ENCODE data around the gene ZFP1.
"Not testable (repeated sequence)": the region's sequence is repeated elsewhere in the genome, so short reads cannot be mapped to it uniquely, and the experiment has no call there.

The ZFP1 gene

GRCh38 chr16:75205438-75205837 is 57.1 kb downstream of the ZFP1 start:
- DNase-seq = not testable (repeated sequence)

GRCh38 chr16:75205961-75206748 is 57.8 kb downstream of the ZFP1 start:
- not testable (repeated sequence) for DNase-seq

- no peak for DNase-seq
Observed at GRCh38 chr16:75206749-75207451, 58.6 kb downstream of the ZFP1 start, which contains the start of gene CTRB2. Gene CTRB2, minus strand, starts transcription at chr16:75207161. Its CDS starts 20 bp downstream, at chr16:75207141.

GRCh38 chr16:75207831-75208230 is 59.5 kb downstream of the ZFP1 start:
- DNase-seq = no peak

GRCh38 chr16:75208242-75208825 is 60.0 kb downstream of the ZFP1 start:
- DNase-seq = no peak

- no peak for DNase-seq
Observed at GRCh38 chr16:75208861-75209505, 60.7 kb downstream of the ZFP1 start.

GRCh38 chr16:75209514-75209913 is 61.2 kb downstream of the ZFP1 start:
- not testable (repeated sequence) for DNase-seq

- DNase-seq = no peak
Observed at GRCh38 chr16:75209944-75210343, 61.6 kb downstream of the ZFP1 start.

GRCh38 chr16:75211286-75211685 is 63.0 kb downstream of the ZFP1 start:
- not testable (repeated sequence) for DNase-seq

GRCh38 chr16:75216127-75216526 is 67.8 kb downstream of the ZFP1 start:
- DNase-seq = no peak

GRCh38 chr16:75216576-75216975 is 68.3 kb downstream of the ZFP1 start:
- DNase-seq = no peak

GRCh38 chr16:75217389-75217851 is 69.1 kb downstream of the ZFP1 start:
- DNase-seq = no peak

GRCh38 chr16:75218256-75219076 is 70.1 kb downstream of the ZFP1 start, which contains the start of gene CTRB1:
Gene CTRB1, plus strand, starts transcription at chr16:75218988. Its CDS starts 20 bp downstream, at chr16:75219008.
- no peak for DNase-seq

- DNase-seq = no peak
Observed at GRCh38 chr16:75219088-75219487, 70.8 kb downstream of the ZFP1 start.

- no peak for DNase-seq
Observed at GRCh38 chr16:75219838-75220237, 71.5 kb downstream of the ZFP1 start.

Measured in SIG-M5 (cell line).